Kidney (tissue), 14 donors: ENCODE results near the gene EIF4E1B. TPM values are rescaled to one million over a fixed set of nuclear protein-coding genes. Genes with fewer than 3 reads are reported as not detected.

Experiments used
- DNase-seq, 5 donors: peaks; one replicate each; pipeline ENCODE4 v3.0.0-alpha.2; 2013 to 2020
- FAIRE-seq: peaks from 2 replicates; lab custom pipeline; 2012; peaks lifted over from hg19 to GRCh38; lab: Jason Lieb, UNC
- H3K27ac ChIP-seq, 2 donors: one replicate each; pipeline ENCODE4 v1.7.0; 2013; ENCODE audit warnings: low read depth in 2 of 2, low read length in 2 of 2, inconsistent platforms in 1 of 2
- H3K27me3 ChIP-seq: one replicate; pipeline ENCODE4 v1.7.1; 2013; ENCODE audit warnings: low read length, inconsistent platforms; ENCODE audit not compliant: control insufficient read depth, insufficient read depth
- H3K36me3 ChIP-seq, 3 donors: one replicate each; pipeline versions ENCODE4 v1.7.0 to v1.7.1; 2013; ENCODE audit warnings: low read length in 3 of 3, control low read depth in 1 of 3, inconsistent platforms in 1 of 3; ENCODE audit not compliant: insufficient read depth in 3 of 3, control insufficient read depth in 2 of 3
- H3K4me1 ChIP-seq, 3 donors: one replicate each; pipeline versions ENCODE4 v1.7.0 to v1.7.1; 2013; ENCODE audit warnings: low read length in 3 of 3, inconsistent platforms in 1 of 3, low read depth in 1 of 3; ENCODE audit not compliant: control insufficient read depth in 2 of 3, insufficient read depth in 2 of 3
- H3K4me3 ChIP-seq, 3 donors: one replicate each; pipeline versions ENCODE4 v1.7.0 to v1.8.1; 2013; ENCODE audit warnings: low read length in 3 of 3, control low read depth in 1 of 3, inconsistent platforms in 1 of 3
- H3K9ac ChIP-seq, 3 donors: one replicate each; pipeline versions ENCODE4 v1.7.0 to v1.7.1; 2013; ENCODE audit warnings: low read length in 3 of 3, control low read depth in 1 of 3, inconsistent platforms in 1 of 3
- H3K9me3 ChIP-seq, 3 donors: one replicate each; pipeline versions ENCODE4 v1.7.0 to v1.7.1; 2013; ENCODE audit warnings: low read length in 3 of 3, control low read depth in 1 of 3, inconsistent platforms in 1 of 3; ENCODE audit not compliant: control insufficient read depth in 2 of 3, insufficient read depth in 1 of 3
- intact Hi-C: fragments of 100-400 bp; cut with DNase I; formaldehyde crosslinking; loops from one replicate; pipeline ENCODE4 v1.11.1; 2022
- polyA plus RNA-seq: library from polyadenylated mRNA; stranded (reverse); fragments of 350-450 nt; fragmentation: Illumina TruSeq; extraction: RNeasy Lipid Tissue Mini Kit (QIAGEN cat#74804); gene quantifications from one replicate; pipeline ENCODE4 v1.2.3, GENCODE V29; 2014; ENCODE audit warnings: low read depth, low replicate concordance; ENCODE audit not compliant: insufficient read depth
- total RNA-seq: library from RNA; stranded (reverse); fragmentation: NEBNext Ultra II Directional; extraction: Animal tissue kit (Norgen Biotek cat#: 25700); gene quantifications from one replicate; pipeline ENCODE4 v1.2.1, GENCODE V29; 2021
- TF ChIP-seq, protein P1 (sequence below): IDR thresholded peaks from 3 replicates; pipeline ENCODE4 v1.5.1; 2012; ENCODE audit warnings: mild to moderate bottlenecking, moderate library complexity, borderline replicate concordance; ENCODE audit not compliant: insufficient read depth; ENCODE audit errors: extremely low read depth
- donor health status: control.
- donor health status: control.
- donor health status: control.
- donor health status: control.
- donor health status: control.
- donor health status: DM: yes; HTN: yes; CAD: no.
- donor health status: Normal renal cell carcinoma (clear cell type).

The EIF4E1B gene
- total and polyA plus RNA-seq, 2 donors from 2014 or later, result not detected

DNA sequence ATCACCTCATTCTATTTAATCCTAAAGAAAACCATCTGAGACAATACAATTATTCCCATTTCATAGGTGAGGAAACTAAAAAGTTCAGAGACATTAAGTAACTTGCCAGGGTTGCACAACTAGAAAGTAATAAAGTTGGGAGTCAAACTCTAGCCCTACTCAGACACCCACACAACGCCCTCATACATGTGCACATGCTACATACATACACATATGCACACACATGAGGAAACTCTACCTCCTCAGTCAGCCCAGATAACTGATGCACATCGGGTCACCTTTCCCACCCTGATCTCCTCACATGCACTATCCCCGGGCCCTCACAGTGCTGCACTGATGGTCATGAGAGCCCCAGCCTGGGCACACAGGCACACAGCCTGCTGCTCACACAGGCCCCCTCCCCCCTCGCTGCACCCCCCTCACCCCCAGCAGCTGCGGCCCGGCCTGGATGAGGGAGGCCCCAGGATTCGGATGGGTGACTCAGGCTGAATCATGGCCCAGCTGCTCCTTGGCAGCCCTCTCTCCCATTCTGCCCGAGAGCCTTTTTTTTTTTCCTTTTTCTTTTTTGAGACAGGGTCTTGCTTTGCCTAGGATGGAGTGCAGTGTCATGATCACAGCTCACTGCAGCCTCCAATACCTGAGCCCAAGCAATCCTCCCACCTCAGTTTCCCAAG, 15.5 kb upstream of the EIF4E1B start:
- Histone ChIP-seq H3K9ac (no peak overlapping the region), H3K4me1 (no peaks in the 10 kb centered on the region), H3K27ac (no peak overlapping the region), H3K36me3 (no peaks in the 10 kb centered on the region), H3K9me3 (no peaks in the 10 kb centered on the region), H3K4me3 (peak overlapping the region in 1 of 3 donors; percentile 3), H3K27me3 (peaks cover 11% of the 10 kb centered on the region)
- TF ChIP-seq, protein P1, sequence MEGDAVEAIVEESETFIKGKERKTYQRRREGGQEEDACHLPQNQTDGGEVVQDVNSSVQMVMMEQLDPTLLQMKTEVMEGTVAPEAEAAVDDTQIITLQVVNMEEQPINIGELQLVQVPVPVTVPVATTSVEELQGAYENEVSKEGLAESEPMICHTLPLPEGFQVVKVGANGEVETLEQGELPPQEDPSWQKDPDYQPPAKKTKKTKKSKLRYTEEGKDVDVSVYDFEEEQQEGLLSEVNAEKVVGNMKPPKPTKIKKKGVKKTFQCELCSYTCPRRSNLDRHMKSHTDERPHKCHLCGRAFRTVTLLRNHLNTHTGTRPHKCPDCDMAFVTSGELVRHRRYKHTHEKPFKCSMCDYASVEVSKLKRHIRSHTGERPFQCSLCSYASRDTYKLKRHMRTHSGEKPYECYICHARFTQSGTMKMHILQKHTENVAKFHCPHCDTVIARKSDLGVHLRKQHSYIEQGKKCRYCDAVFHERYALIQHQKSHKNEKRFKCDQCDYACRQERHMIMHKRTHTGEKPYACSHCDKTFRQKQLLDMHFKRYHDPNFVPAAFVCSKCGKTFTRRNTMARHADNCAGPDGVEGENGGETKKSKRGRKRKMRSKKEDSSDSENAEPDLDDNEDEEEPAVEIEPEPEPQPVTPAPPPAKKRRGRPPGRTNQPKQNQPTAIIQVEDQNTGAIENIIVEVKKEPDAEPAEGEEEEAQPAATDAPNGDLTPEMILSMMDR, result no peak
- intact Hi-C loops, result no loop called here
- FAIRE-seq (no peak), DNase-seq (no peak)

DNA sequence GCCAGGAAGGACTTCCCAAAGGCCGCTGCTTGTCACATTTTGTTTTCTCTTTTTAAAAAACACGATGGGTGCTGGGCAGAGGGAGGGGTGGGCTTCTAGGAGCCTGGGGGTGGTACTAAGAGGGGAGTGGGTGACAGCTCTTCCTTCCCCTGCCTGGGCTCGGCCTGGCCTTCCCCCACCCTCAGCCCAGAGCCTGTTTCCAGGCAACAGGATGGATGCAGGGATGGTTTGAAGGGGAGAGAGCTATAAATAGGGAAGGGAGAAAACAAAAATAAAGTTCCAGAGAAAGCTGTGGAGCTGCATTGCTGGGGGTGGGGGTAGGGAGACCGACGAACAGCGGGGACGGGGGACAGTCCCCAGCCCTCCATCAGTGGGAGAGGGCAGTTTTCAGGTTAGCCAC, 14.0 kb upstream of the EIF4E1B start:
- TF ChIP-seq, protein P1, result no peak
- Histone ChIP-seq H3K27ac (no peak overlapping the region), H3K4me3 (no peak overlapping the region), H3K36me3 (no peaks in the 10 kb centered on the region), H3K27me3 (peaks cover 17% of the 10 kb centered on the region), H3K9me3 (no peaks in the 10 kb centered on the region), H3K9ac (no peak overlapping the region), H3K4me1 (no peaks in the 10 kb centered on the region)
- FAIRE-seq (no peak), DNase-seq (no peak)
- intact Hi-C loops, result no loop called here

DNA sequence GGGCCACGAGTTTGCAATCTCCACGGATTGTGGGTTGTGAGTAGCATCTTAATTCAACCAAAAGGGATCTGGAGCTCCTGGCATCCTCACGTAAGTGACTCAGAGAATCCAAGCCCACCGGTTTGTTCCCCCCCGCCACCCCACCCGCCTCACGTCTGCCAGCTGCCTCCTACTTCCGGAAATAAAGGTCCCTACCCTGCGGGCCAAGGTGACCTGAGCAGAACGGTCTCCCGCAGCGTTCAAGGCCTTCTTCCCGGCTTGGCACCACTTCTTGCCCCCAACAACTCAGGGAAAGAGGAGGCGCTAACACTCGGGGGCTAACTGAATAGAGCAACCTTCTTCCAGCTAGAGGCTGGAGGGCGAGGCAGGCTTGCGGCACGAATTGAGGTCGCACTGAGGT, 11.7 kb upstream of the EIF4E1B start:
- Histone ChIP-seq H3K9ac (no peak overlapping the region), H3K4me1 (no peaks in the 10 kb centered on the region), H3K4me3 (no peak overlapping the region), H3K36me3 (no peaks in the 10 kb centered on the region), H3K27ac (no peak overlapping the region), H3K27me3 (peaks cover 17% of the 10 kb centered on the region), H3K9me3 (no peaks in the 10 kb centered on the region)
- DNase-seq (peak in 1 of 5 donors; percentile 49), FAIRE-seq (no peak)
- TF ChIP-seq, protein P1, result no peak
- intact Hi-C loops, result no loop called here

DNA sequence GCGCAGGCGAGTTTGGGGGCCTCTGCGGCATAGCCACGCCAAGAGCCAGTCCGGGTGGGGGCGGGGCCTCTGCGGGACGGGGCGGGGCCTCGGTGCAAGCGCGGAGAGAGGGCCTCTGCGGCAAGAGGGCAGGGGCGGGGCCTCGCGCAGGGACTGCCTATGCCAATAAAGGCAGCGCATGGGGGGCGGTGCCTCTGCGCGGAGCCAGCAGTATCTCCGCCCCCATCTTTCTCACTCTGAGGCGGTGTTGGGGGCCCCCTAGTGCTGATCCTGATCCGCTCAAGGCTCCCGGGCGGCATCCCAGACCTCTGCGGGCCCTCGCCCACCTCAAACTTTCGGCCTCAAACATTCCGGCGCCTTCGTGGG, 11.3 kb upstream of the EIF4E1B start:
- H3K27ac ChIP-seq, result no peak overlapping the region
- FAIRE-seq (no peak), DNase-seq (peak; percentile 83 to 94 (median 91))
- TF ChIP-seq, protein P1, result no peak
- no peaks in the 10 kb centered on the region for H3K36me3 ChIP-seq
- intact Hi-C loops, result no loop called here
- H3K27me3 ChIP-seq, result peaks cover 17% of the 10 kb centered on the region
- no peaks in the 10 kb centered on the region for H3K4me1 ChIP-seq
- no peak overlapping the region for H3K9ac ChIP-seq
- H3K4me3 ChIP-seq, result no peak overlapping the region
- no peaks in the 10 kb centered on the region for H3K9me3 ChIP-seq
